ENCODE data around the gene DIS3L2. TPM values are rescaled to one million over a fixed set of nuclear protein-coding genes. Genes with fewer than 3 reads are reported as not detected.

Gene DIS3L2
- total and polyA plus RNA-seq, 3 experiments from 2014 or later, result 16.4 to 29.5 (median 28.6) TPM

DNA sequence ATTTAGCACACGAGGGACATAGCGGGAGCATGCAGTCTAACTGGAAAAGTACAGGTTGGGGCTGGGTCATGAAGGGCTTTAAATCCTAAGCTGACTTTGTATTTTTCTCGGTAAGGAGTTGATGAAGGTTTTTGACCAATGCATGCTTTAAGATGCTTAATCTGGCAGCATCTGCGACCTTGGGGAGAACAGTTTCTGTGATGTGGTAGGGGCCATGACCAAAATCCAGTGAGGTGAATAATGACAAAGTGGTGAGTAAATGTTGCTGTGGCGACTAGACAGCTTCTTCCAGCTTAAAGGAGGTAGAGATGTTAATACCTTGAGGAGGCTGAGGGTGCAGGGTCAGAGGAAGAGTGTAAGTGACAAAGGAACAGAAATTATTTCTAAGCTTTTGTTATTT lies 242.4 kb downstream of the DIS3L2 start:
- H3K9me3 ChIP-seq (ENCODE audit: low read length), result no peaks in the 10 kb centered on the region
- no peaks in the 10 kb centered on the region for H3K27me3 ChIP-seq (ENCODE audit: insufficient read depth, low read length, poor library complexity, severe bottlenecking)
- Mint-ChIP-seq H3K27ac (peak overlapping the region in 2 of 8 donors; percentile 5 to 59), H3K36me3 (peaks cover 14 to 44% (median 20%) of the 10 kb centered on the region in 3 donors), H3K27me3 (no peaks in the 10 kb centered on the region), H3K4me1 (peaks cover 0 to 6% (median 3%) of the 10 kb centered on the region in 3 donors), H3K9me3 (no peaks in the 10 kb centered on the region), H3K4me3 (no peak overlapping the region)
- ChIA-PET CTCF (interaction anchor here (2.0 kb wide), 1 partner anchor 9 kb away, joined by 4 read pairs; no protein-coding TSS in a partner anchor), POLR2A (no interaction called here)
- no peak overlapping the region for H3K27ac ChIP-seq (ENCODE audit: low read depth, low read length)
- H3K4me1 ChIP-seq (ENCODE audit: insufficient read depth, low read length), result no peaks in the 10 kb centered on the region
- no peak overlapping the region for H3K4me3 ChIP-seq (ENCODE audit: low read length)
- no peaks in the 10 kb centered on the region for H3K36me3 ChIP-seq (ENCODE audit: insufficient read depth, low read length)
- DNase-seq, result no peak

DNA sequence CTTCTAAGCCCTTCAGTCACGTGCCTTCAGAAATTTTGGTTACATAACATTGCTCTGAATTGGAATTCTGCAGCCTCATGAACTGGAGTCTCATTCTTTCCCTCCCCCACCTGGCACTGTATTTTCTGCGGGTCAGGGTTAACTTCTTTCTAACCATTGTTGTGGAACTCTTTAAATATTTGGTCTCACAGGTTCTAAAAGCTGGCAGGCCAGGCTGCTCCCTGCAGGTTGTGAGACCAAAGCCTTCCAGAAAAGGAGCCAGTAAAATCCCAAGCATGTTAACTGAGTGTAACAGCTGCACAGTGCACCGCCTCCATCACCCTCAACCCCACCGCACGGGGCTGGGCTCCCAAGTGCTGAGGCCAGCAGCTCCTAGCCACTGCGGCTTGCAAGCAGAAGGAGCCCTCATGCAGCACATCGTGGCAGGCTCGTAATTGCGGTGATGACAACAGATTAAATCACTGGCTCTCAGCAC lies 243.0 kb downstream of the DIS3L2 start:
- ChIA-PET POLR2A (no interaction called here), CTCF (interaction anchor here (2.0 kb wide), 1 partner anchor 9 kb away, joined by 4 read pairs; no protein-coding TSS in a partner anchor)
- Mint-ChIP-seq H3K36me3 (peaks cover 14 to 45% (median 22%) of the 10 kb centered on the region in 3 donors), H3K27me3 (no peaks in the 10 kb centered on the region), H3K4me3 (no peak overlapping the region), H3K27ac (no peak overlapping the region), H3K9me3 (no peaks in the 10 kb centered on the region), H3K4me1 (peaks cover 0 to 6% (median 3%) of the 10 kb centered on the region in 3 donors)
- no peaks in the 10 kb centered on the region for H3K9me3 ChIP-seq (ENCODE audit: low read length)
- no peaks in the 10 kb centered on the region for H3K4me1 ChIP-seq (ENCODE audit: insufficient read depth, low read length)
- H3K4me3 ChIP-seq (ENCODE audit: low read length), result no peak overlapping the region
- no peaks in the 10 kb centered on the region for H3K27me3 ChIP-seq (ENCODE audit: insufficient read depth, low read length, poor library complexity, severe bottlenecking)
- no peaks in the 10 kb centered on the region for H3K36me3 ChIP-seq (ENCODE audit: insufficient read depth, low read length)
- no peak overlapping the region for H3K27ac ChIP-seq (ENCODE audit: low read depth, low read length)
- DNase-seq, result no peak

DNA sequence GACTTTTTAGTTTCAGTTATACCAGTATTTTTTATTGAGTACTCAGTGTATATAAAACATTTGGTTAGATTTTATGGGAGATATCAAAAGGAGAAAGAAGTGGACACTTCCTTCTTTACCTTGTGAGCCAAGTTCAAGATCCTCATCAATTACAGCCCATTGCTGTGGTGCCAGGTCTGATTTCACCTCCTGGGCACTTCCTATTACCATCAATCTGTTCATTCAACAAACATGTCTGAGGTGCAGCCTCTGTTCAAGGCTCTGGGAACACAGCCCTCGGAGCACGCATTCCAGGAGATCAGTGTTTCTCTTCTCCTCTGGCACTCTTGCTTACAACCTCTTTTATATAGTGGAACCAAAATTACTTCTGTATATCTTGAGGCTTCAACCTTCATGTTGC lies 245.7 kb downstream of the DIS3L2 start:
- no peaks in the 10 kb centered on the region for H3K36me3 ChIP-seq (ENCODE audit: insufficient read depth, low read length)
- no peaks in the 10 kb centered on the region for H3K4me1 ChIP-seq (ENCODE audit: insufficient read depth, low read length)
- peaks cover 8 to 51% (median 24%) of the 10 kb centered on the region in 3 donors for H3K36me3 Mint-ChIP-seq
- H3K9me3 ChIP-seq (ENCODE audit: low read length), result no peaks in the 10 kb centered on the region
- DNase-seq, result no peak
- H3K27me3 ChIP-seq (ENCODE audit: insufficient read depth, low read length, poor library complexity, severe bottlenecking), result no peaks in the 10 kb centered on the region
- H3K27ac ChIP-seq (ENCODE audit: low read depth, low read length), result no peak overlapping the region
- H3K9me3 Mint-ChIP-seq, result no peaks in the 10 kb centered on the region
- no peaks in the 10 kb centered on the region for H3K27me3 Mint-ChIP-seq
- POLR2A ChIA-PET, result no interaction called here
- H3K4me3 Mint-ChIP-seq, result no peak overlapping the region
- H3K4me1 Mint-ChIP-seq, result peaks cover 2 to 10% (median 8%) of the 10 kb centered on the region in 3 donors
- CTCF ChIA-PET, result no interaction called here
- no peak overlapping the region for H3K4me3 ChIP-seq (ENCODE audit: low read length)
- peak overlapping the region in 1 of 8 donors; percentile 36 for H3K27ac Mint-ChIP-seq

DNA sequence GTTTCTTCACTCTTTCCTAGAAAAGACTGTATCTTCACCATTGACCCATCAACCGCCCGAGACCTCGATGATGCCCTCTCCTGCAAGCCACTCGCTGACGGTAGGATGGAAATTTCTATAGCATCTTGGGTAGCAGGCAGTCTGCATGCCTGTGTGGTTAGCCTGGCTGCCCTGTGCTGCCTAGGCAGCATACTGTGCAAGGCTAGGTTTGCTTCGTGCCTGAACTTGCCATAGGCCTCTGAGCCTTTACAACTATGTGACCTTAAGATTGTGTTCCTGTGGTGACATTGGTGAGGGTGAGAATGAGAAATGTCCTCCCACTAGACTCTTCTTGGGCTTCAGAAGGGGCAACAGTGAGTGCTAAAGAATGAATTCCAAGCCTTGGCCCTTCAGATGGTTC lies 248.8 kb downstream of the DIS3L2 start:
- CTCF ChIA-PET, result no interaction called here
- no peak for DNase-seq
- Mint-ChIP-seq H3K27me3 (no peaks in the 10 kb centered on the region), H3K27ac (peak overlapping the region in 3 of 8 donors; percentile 8 to 36 (median 21)), H3K4me1 (peaks cover 8 to 11% (median 9%) of the 10 kb centered on the region in 3 donors), H3K9me3 (no peaks in the 10 kb centered on the region), H3K36me3 (peaks cover 14 to 46% (median 22%) of the 10 kb centered on the region in 3 donors), H3K4me3 (no peak overlapping the region)
- H3K4me1 ChIP-seq (ENCODE audit: insufficient read depth, low read length), result no peaks in the 10 kb centered on the region
- H3K9me3 ChIP-seq (ENCODE audit: low read length), result no peaks in the 10 kb centered on the region
- no peak overlapping the region for H3K27ac ChIP-seq (ENCODE audit: low read depth, low read length)
- no peak overlapping the region for H3K4me3 ChIP-seq (ENCODE audit: low read length)
- H3K36me3 ChIP-seq (ENCODE audit: insufficient read depth, low read length), result no peaks in the 10 kb centered on the region
- H3K27me3 ChIP-seq (ENCODE audit: insufficient read depth, low read length, poor library complexity, severe bottlenecking), result no peaks in the 10 kb centered on the region
- POLR2A ChIA-PET, result no interaction called here

DNA sequence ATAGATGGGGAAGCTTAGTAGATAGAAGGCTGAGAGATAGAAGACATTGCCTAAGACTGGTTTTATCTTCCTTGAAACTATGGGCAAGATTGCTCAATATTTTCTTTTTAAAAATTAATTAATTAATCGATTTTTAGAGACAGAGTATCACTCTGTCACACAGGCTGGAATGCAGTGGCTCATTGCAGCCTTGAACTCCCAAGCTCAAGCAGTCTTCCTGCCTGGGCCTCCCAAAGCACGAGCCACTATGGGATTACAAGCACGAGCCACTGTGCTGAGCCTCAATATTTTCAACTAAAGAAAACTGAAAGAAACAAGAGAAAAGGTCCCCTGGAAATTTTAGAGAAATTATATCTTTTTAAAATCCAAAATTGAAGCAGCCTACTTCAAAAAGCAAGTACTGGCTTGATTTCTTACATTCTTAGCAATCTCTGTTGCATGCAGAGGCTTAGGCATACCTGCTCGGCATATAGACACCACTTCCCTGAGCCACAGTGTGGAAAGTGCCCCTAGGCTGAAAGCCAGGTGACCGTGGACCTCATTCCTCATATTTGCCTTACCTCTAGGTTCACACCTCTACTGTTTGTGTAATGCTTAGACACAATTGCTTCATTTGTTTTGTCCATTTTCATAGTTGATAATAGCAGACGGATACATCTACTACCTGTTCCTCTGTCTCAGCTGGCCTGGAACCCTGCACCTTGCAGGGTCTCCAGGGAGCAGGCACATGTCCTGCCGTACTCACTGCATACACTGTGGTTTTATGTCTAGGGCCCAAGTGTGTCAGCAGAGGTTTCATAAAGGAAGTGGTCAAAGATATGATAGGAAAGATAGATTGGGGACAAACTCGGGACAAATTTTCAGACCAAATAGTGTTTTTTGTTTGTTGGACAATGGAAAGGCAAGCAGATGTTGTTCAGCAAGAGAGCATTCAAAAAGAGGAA lies 250.5 kb downstream of the DIS3L2 start:
- Mint-ChIP-seq H3K4me1 (peaks cover 8 to 12% (median 9%) of the 10 kb centered on the region in 3 donors), H3K9me3 (no peaks in the 10 kb centered on the region), H3K4me3 (no peak overlapping the region), H3K27me3 (no peaks in the 10 kb centered on the region), H3K36me3 (peaks cover 14 to 50% (median 22%) of the 10 kb centered on the region in 3 donors), H3K27ac (peak overlapping the region in 4 of 8 donors; percentile 4 to 30 (median 14))
- Histone ChIP-seq H3K27me3 (ENCODE audit: insufficient read depth, low read length, poor library complexity, severe bottlenecking) (no peaks in the 10 kb centered on the region), H3K9me3 (ENCODE audit: low read length) (no peaks in the 10 kb centered on the region), H3K36me3 (ENCODE audit: insufficient read depth, low read length) (no peaks in the 10 kb centered on the region), H3K27ac (ENCODE audit: low read depth, low read length) (no peak overlapping the region), H3K4me1 (ENCODE audit: insufficient read depth, low read length) (no peaks in the 10 kb centered on the region), H3K4me3 (ENCODE audit: low read length) (no peak overlapping the region)
- CTCF ChIA-PET, result no interaction called here
- POLR2A ChIA-PET, result no interaction called here
- DNase-seq, result no peak

DNA sequence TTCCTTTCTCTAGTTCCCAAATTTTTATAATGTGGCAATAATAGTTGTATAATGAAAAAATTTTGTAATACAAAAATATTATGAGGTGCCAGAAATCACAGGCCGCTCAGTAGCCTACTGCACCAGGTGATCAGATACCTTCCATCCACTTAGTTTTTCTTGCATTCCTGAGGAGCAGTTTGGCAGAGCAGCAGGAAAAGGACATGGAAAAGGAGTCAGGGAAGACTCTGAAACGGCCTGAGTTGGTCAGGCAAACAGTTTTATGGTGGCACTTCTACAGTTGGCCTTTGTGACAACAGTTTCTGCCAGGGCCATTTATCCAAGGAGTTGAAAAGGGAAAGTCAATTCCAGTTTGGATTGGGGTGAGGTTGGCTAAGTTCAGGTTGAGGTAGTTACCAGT lies 251.7 kb downstream of the DIS3L2 start:
- ChIA-PET POLR2A (no interaction called here), CTCF (no interaction called here)
- no peak overlapping the region for H3K27ac Mint-ChIP-seq
- DNase-seq, result no peak
- H3K9me3 Mint-ChIP-seq, result no peaks in the 10 kb centered on the region
- peaks cover 14 to 17% (median 15%) of the 10 kb centered on the region in 3 donors for H3K4me1 Mint-ChIP-seq
- H3K27me3 ChIP-seq (ENCODE audit: insufficient read depth, low read length, poor library complexity, severe bottlenecking), result no peaks in the 10 kb centered on the region
- H3K27me3 Mint-ChIP-seq, result no peaks in the 10 kb centered on the region
- H3K4me3 Mint-ChIP-seq, result no peak overlapping the region
- no peaks in the 10 kb centered on the region for H3K36me3 ChIP-seq (ENCODE audit: insufficient read depth, low read length)
- H3K4me3 ChIP-seq (ENCODE audit: low read length), result no peak overlapping the region
- no peak overlapping the region for H3K27ac ChIP-seq (ENCODE audit: low read depth, low read length)
- H3K36me3 Mint-ChIP-seq, result peaks cover 14 to 52% (median 20%) of the 10 kb centered on the region in 3 donors
- H3K9me3 ChIP-seq (ENCODE audit: low read length), result no peaks in the 10 kb centered on the region
- no peaks in the 10 kb centered on the region for H3K4me1 ChIP-seq (ENCODE audit: insufficient read depth, low read length)

DNA sequence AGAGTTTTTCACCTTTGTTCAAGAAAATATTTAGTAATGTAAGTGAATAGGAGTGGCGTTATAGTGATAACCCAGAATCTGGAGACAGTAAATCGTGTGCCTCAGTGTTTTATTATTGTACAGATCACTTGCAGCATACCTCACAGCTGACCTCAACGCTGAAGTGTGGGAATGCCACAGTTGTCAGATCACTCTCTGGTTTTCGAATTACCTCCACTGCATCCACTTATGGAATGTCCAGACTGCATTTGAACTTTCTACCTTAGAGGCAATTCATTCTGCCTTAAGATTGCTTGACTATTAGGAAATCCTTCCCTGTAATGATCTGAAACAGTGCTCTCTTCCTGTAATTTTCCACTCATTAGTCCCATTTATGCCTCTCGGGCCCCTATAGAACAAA lies 252.5 kb downstream of the DIS3L2 start:
- H3K36me3 Mint-ChIP-seq, result peaks cover 14 to 52% (median 20%) of the 10 kb centered on the region in 3 donors

DNA sequence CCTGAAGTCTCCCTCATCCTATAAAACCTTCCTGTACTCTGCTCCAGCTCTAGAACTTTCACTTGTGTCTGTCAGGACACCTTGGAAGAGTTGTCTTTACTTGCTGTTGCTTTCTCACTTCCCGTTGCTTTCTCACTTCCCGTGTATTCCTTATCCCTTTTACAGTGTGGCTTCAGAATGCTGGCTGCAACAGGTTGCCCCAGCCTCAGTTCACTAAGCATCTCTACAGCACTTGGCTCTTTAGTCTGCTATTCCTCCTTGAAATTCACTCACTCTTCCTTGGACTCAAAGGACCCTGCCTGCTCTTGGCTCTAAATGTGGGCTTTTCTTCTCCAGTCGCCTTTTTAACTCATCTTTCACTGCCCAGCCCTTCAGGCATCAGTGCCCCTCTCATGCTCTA lies 254.5 kb downstream of the DIS3L2 start:
- H3K4me3 ChIP-seq (ENCODE audit: low read length), result no peak overlapping the region

More for the DNA sequence above, 252.5 kb downstream of the DIS3L2 start:
- Mint-ChIP-seq H3K27ac (no peak overlapping the region), H3K9me3 (no peaks in the 10 kb centered on the region), H3K4me1 (peaks cover 21 to 26% (median 24%) of the 10 kb centered on the region in 3 donors), H3K4me3 (no peak overlapping the region), H3K27me3 (no peaks in the 10 kb centered on the region)
- ChIA-PET POLR2A (no interaction called here), CTCF (no interaction called here)
- no peak for DNase-seq
- H3K4me3 ChIP-seq (ENCODE audit: low read length), result no peak overlapping the region
- no peaks in the 10 kb centered on the region for H3K9me3 ChIP-seq (ENCODE audit: low read length)
- no peaks in the 10 kb centered on the region for H3K27me3 ChIP-seq (ENCODE audit: insufficient read depth, low read length, poor library complexity, severe bottlenecking)
- no peaks in the 10 kb centered on the region for H3K36me3 ChIP-seq (ENCODE audit: insufficient read depth, low read length)
- peaks cover 6% of the 10 kb centered on the region for H3K4me1 ChIP-seq (ENCODE audit: insufficient read depth, low read length)
- H3K27ac ChIP-seq (ENCODE audit: low read depth, low read length), result no peak overlapping the region

More for the DNA sequence above, 254.5 kb downstream of the DIS3L2 start:
- peaks cover 13% of the 10 kb centered on the region for H3K4me1 ChIP-seq (ENCODE audit: insufficient read depth, low read length)
- no peaks in the 10 kb centered on the region for H3K27me3 ChIP-seq (ENCODE audit: insufficient read depth, low read length, poor library complexity, severe bottlenecking)
- Mint-ChIP-seq H3K27ac (peak overlapping the region in 2 of 8 donors; percentile 0 to 43), H3K4me1 (peaks cover 28 to 34% (median 32%) of the 10 kb centered on the region in 3 donors), H3K9me3 (no peaks in the 10 kb centered on the region), H3K36me3 (peaks cover 6 to 36% (median 15%) of the 10 kb centered on the region in 3 donors), H3K27me3 (no peaks in the 10 kb centered on the region), H3K4me3 (no peak overlapping the region)
- no peak overlapping the region for H3K27ac ChIP-seq (ENCODE audit: low read depth, low read length)
- no peaks in the 10 kb centered on the region for H3K36me3 ChIP-seq (ENCODE audit: insufficient read depth, low read length)
- POLR2A ChIA-PET, result no interaction called here
- H3K9me3 ChIP-seq (ENCODE audit: low read length), result no peaks in the 10 kb centered on the region
- CTCF ChIA-PET, result no interaction called here
- DNase-seq, result no peak

Measured in CD8-positive, alpha-beta memory T cell (primary cell).